Astrocyte (in vitro differentiated cells and primary cell): ENCODE measurements around the gene FSTL3. TPM values are rescaled to one million over a fixed set of nuclear protein-coding genes. Genes with fewer than 3 reads are reported as not detected.
A peak's percentile ranks its signal among the peaks of the same experiment; 100 is the strongest.

Experiments
- DNase-seq: peaks from one replicate; pipeline ENCODE4 v3.0.0-alpha.2; 2010; ENCODE audit warnings: low read depth
- FAIRE-seq: peaks from 2 replicates; lab custom pipeline; 2011; peaks lifted over from hg19 to GRCh38; lab: Jason Lieb, UNC
- H2AFZ ChIP-seq: 2 replicates; pipeline ENCODE4 v1.6.0; 2012; ENCODE audit warnings: low read depth, low read length, inconsistent platforms
- H3K27ac ChIP-seq: 2 replicates; pipeline ENCODE4 v1.5.1; 2011; ENCODE audit warnings: low read depth, low read length, inconsistent platforms
- H3K27me3 ChIP-seq: 2 replicates; pipeline ENCODE4 v1.6.0; 2011; ENCODE audit warnings: low read length, inconsistent platforms; ENCODE audit not compliant: insufficient read depth
- H3K36me3 ChIP-seq: 2 replicates; pipeline ENCODE4 v1.5.1; 2011; ENCODE audit warnings: low read length, inconsistent platforms; ENCODE audit not compliant: insufficient read depth
- H3K4me1 ChIP-seq: 2 replicates; pipeline ENCODE4 v1.5.1; 2011; ENCODE audit warnings: low read length, inconsistent platforms; ENCODE audit not compliant: insufficient read depth
- H3K4me2 ChIP-seq: 2 replicates; pipeline ENCODE4 v1.6.0; 2012; ENCODE audit warnings: low read length, inconsistent platforms
- H3K4me3 ChIP-seq: 2 replicates; pipeline ENCODE4 v1.5.1; 2011; ENCODE audit warnings: low read depth, mild to moderate bottlenecking, low read length, inconsistent platforms; ENCODE audit not compliant: insufficient read depth
- H3K79me2 ChIP-seq: 2 replicates; pipeline ENCODE4 v1.6.0; 2012; ENCODE audit warnings: mild to moderate bottlenecking, low read length, inconsistent platforms; ENCODE audit not compliant: insufficient read depth
- H3K9ac ChIP-seq: 2 replicates; pipeline ENCODE4 v1.6.0; 2012; ENCODE audit warnings: mild to moderate bottlenecking, low read length, inconsistent platforms
- H3K9me3 ChIP-seq: 2 replicates; pipeline ENCODE4 v1.5.1; 2012; ENCODE audit warnings: low read depth, mild to moderate bottlenecking, low read length, inconsistent platforms; ENCODE audit not compliant: insufficient read depth
- H4K20me1 ChIP-seq: 2 replicates; pipeline ENCODE4 v1.6.0; 2012; ENCODE audit warnings: low read length, inconsistent platforms; ENCODE audit not compliant: insufficient read depth
- H3K27ac Mint-ChIP-seq: one replicate; pipeline ENCODE4 v1.8.0; 2021; ENCODE audit warnings: mild to moderate bottlenecking, mixed read lengths; ENCODE audit not compliant: unreplicated experiment
- H3K27me3 Mint-ChIP-seq: one replicate; pipeline ENCODE4 v1.8.0; 2021; ENCODE audit warnings: low read depth, mixed read lengths; ENCODE audit not compliant: unreplicated experiment
- H3K36me3 Mint-ChIP-seq: one replicate; pipeline ENCODE4 v1.8.0; 2021; ENCODE audit warnings: low read depth, mixed read lengths; ENCODE audit not compliant: unreplicated experiment
- H3K4me1 Mint-ChIP-seq: one replicate; pipeline ENCODE4 v1.8.0; 2021; ENCODE audit warnings: low read depth, mixed read lengths; ENCODE audit not compliant: unreplicated experiment
- H3K4me3 Mint-ChIP-seq: one replicate; pipeline ENCODE4 v1.8.0; 2021; ENCODE audit warnings: mild to moderate bottlenecking, moderate library complexity, mixed read lengths; ENCODE audit not compliant: unreplicated experiment
- H3K9me3 Mint-ChIP-seq: one replicate; pipeline ENCODE4 v1.8.0; 2021; ENCODE audit warnings: mild to moderate bottlenecking, mixed read lengths; ENCODE audit not compliant: unreplicated experiment
- CTCF ChIP-seq: IDR thresholded peaks from 2 replicates; pipeline ENCODE4 v1.5.1; 2011; ENCODE audit warnings: low read depth, mild to moderate bottlenecking, inconsistent platforms, low read length, moderate library complexity; ENCODE audit not compliant: insufficient read depth
- EZH2 ChIP-seq: IDR thresholded peaks from 2 replicates; pipeline ENCODE4 v1.6.1; 2012; ENCODE audit warnings: mild to moderate bottlenecking, low read length, inconsistent platforms; ENCODE audit not compliant: insufficient read depth
- total RNA-seq: library from RNA; stranded (reverse); gene quantifications from 2 replicates; pipeline ENCODE4 v1.2.1, GENCODE V29; 2021

Gene FSTL3
- total RNA-seq, 1 donor from 2014 or later, result 72.0 TPM

DNA sequence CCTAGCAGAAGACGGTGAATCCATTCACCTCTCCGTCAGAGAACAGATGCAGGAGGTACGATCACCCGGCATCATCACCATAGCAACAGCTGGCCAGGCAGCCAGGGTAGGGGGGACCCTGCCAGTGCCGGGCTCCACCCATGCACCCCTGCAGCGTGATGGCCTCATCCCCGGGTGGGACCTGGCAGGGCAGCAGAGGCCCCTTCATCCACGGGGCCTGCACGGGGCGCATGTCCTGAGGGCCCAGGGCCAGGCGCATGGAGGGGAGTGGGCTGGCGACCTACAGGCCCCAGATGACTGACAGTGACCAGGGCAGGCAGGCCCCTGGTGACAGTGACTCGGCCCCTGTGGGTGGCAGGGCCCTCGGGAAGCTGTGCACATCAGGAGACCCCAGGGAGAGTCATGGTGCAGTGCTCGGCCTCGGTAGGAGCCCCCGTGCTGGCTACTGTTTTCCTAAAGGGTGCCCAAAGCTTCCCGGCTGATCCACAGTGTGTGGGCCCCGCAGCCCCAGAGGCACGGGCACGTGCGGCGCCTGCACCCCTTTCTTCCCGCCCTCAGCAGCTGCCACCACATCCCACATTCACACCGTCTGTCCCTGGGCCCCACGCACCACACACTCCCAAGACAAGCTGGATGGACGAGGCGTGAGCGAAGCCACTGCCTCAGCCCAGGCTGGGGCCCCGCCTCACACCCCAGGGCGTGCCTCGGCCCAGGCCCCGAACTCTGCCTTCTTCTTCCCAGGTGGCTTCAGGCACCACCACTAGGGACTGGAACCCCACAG is 17.9 kb upstream of the FSTL3 start:
- no peak for TF ChIP-seq EZH2
- no peak for TF ChIP-seq CTCF
- Mint-ChIP-seq H3K9me3 (no peaks in the 10 kb centered on the region), H3K4me3 (no peak overlapping the region), H3K27ac (no peak overlapping the region), H3K4me1 (peaks cover 10% of the 10 kb centered on the region), H3K36me3 (no peaks in the 10 kb centered on the region), H3K27me3 (no peaks in the 10 kb centered on the region)
- Histone ChIP-seq H3K27ac (no peak overlapping the region), H3K9ac (no peak overlapping the region), H2AFZ (no peak overlapping the region), H3K27me3 (no peaks in the 10 kb centered on the region), H3K9me3 (no peaks in the 10 kb centered on the region), H3K4me2 (no peak overlapping the region), H3K4me1 (peaks cover 24% of the 10 kb centered on the region), H3K4me3 (no peak overlapping the region), H4K20me1 (peaks cover 85% of the 10 kb centered on the region), H3K79me2 (peaks cover 96% of the 10 kb centered on the region), H3K36me3 (peaks cover 4% of the 10 kb centered on the region)
- no peak for FAIRE-seq
- DNase-seq, result no peak

GRCh38 chr19:658916-659839 is 17.0 kb upstream of the FSTL3 start:
- H2AFZ ChIP-seq, result no peak overlapping the region
- peaks cover 2% of the 10 kb centered on the region for H3K36me3 ChIP-seq
- H3K27ac ChIP-seq, result no peak overlapping the region
- TF ChIP-seq EZH2, result no peak
- TF ChIP-seq CTCF, result no peak
- H4K20me1 ChIP-seq, result peaks cover 75% of the 10 kb centered on the region
- H3K79me2 ChIP-seq, result peaks cover 90% of the 10 kb centered on the region
- peak overlapping the region; percentile 36 for H3K27ac Mint-ChIP-seq
- peak; percentile 53 for DNase-seq
- H3K4me2 ChIP-seq, result no peak overlapping the region
- peaks cover 30% of the 10 kb centered on the region for H3K4me1 ChIP-seq
- H3K36me3 Mint-ChIP-seq, result no peaks in the 10 kb centered on the region
- no peak overlapping the region for H3K9ac ChIP-seq
- no peaks in the 10 kb centered on the region for H3K9me3 Mint-ChIP-seq
- H3K27me3 Mint-ChIP-seq, result no peaks in the 10 kb centered on the region
- peaks cover 10% of the 10 kb centered on the region for H3K4me1 Mint-ChIP-seq
- no peak overlapping the region for H3K4me3 Mint-ChIP-seq
- H3K27me3 ChIP-seq, result no peaks in the 10 kb centered on the region
- H3K9me3 ChIP-seq, result no peaks in the 10 kb centered on the region
- H3K4me3 ChIP-seq, result no peak overlapping the region
- no peak for FAIRE-seq
